GM21447 (cell line): ENCODE results near the gene ARL10.
A peak's percentile ranks its signal among the peaks of the same experiment; 100 is the strongest.

ENCODE experiments used
- ATAC-seq: cut with Tn5 transposase; IDR thresholded peaks from one replicate; pipeline ENCODE4 v1.9.1; 2021; ENCODE audit not compliant: unreplicated experiment

Gene ARL10

DNA sequence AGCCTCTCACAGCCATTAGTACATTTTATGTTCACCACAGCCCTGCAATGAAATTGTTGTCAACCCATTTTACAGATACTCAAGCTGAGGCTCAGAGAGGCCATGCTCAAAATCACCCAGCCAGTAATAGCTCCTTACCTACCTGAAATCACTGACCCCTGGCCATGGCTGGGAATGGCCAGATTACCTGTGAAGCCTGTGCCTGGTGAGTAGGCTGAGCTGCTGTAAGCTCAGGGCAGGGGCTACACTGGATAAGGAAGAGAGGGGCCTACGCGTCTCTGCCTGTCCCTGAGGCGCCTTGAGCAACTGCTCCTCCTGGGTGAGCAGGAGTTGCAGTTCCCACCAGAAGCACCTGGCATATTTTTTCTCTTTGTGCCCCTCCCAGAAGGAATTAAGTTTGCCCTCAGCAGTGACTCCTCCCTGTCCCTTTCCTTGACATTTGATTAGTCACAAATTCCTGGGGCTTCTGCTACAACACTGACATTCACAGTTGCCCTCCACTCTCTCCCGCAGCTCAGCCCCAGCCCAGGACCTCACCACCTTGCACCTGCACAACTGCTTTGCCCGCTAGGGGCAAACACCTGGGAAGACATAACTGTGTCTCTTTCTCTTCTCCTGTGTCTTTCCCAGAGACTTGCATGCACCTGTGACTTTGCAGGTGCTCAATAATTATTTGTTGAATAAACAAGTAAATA lies 45.3 kb downstream of the ARL10 start:
- ATAC-seq = no peak

DNA sequence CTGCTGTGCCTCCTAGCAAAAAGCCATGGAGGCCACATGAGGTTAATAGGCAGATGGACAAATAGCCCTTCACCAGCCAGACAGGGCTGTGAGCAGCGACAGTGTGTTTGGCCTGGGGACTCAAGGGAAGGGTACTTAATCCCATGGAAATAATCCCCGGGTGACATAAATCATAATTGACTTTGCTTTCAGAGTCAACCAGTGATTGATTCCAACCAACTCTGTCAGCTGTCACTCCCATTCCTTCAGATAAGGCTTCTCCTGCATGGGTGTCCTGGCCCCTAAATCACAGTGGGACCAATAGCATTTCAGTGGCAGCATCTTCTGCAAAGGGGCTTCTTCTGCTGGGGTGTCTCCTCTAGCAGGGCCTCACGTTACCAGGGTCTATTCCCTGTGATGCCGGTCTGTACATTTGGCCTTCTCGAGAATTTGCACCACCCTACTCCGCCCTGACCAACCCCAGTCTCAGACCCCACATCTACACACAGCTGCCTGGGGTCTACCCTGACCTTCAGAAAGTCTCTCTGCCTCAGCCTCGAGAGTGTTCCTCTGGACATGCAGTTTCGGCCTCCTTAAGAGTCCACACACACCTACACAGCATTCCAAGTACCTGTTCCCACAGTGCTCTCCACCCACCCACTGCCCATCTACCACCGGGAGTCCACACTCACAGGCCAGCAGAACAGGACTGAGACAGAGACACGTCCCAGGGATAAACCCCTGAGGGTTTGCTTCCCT lies 47.4 kb downstream of the ARL10 start:
- no peak for ATAC-seq

DNA sequence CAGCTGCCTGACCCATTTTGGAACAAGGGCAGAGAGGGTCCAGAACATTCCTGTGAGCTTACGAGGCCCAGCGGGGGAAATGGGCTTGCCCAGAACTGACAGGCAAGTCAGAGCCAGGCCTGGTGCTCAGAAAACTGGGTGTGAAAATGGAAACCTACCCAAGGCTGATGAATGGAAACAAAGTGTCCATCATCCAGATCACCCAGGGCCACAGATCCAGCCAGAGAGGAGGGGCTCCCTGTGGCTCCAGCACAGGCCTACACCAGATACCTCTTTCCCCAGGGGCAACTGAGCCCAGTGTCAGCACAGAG lies 47.9 kb downstream of the ARL10 start:
- ATAC-seq = no peak

DNA sequence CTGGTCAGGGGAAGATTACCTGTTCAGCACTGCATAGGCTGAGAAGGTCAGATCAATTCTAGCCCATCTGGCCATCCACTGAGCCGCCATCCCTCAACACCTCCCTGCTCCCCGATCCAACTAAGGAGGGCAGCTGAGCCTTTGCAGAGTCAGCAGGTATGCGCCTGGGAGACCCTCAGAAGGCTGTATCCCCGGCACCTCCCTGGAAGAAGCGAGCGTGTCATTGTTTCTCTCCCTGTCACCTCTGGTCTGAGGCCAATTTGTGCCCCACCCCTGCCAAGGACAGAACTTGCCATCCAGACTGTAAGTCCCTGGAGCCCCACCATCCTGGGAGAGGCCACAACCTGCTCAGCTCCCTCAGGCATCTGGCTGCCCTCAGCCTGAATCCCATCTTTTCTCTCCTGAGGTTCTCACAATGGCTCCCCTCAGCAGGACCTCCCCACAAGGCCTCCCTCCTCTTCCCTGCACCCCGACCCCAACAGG lies 48.5 kb downstream of the ARL10 start:
- ATAC-seq = no peak

DNA sequence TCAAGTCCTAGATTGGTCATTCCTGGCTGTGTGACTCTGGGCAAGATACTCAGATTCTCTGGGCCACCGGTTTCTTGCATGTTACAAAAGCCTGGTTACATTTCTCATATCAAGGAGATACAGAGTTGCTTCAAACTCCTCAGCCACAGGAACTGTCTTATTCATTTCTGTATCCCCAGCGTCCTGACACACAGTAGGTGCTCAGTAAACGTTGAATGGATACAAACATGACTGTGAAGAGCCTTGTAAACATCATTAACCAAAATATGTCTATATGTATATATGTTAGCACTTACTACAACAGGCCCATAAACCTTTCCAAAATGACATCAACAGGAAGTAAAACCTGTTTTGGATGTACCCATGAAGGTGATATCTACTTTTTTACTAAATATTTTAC lies 49.4 kb downstream of the ARL10 start:
- no peak for ATAC-seq

DNA sequence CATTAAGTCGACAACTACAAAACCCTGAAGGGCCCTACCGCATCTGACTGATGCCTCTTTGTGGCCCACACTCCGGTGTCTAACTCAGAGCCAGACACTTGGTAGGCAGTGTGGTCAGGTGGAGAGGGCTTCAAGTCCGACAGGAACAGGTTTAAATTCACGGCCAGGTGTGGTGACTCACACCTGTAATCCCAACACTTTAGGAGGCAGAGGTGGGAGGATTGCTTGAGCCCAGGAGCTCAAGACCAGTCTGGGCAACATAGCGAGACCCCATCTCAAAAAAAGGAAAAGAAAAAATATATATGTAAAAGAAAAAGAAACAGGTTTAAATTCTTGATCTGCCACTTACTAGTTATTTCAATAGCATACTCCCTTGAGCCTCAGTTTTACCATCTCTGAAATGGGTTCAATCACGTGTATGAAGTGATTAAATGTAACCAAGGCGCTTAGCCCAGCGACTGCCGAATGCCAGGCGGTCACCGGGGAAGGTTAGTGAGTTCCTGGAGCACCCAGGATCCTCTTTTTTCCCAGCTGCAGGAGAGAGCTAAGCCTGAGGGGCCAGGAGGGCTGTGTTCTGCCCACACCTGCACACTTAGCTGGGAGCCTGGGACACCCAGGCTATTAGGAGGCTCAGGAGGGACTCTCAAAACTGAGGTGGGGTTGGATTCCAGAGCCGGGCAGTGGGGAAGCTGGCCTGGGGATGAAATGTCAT lies 50.1 kb downstream of the ARL10 start:
- ATAC-seq = peak; percentile 7

DNA sequence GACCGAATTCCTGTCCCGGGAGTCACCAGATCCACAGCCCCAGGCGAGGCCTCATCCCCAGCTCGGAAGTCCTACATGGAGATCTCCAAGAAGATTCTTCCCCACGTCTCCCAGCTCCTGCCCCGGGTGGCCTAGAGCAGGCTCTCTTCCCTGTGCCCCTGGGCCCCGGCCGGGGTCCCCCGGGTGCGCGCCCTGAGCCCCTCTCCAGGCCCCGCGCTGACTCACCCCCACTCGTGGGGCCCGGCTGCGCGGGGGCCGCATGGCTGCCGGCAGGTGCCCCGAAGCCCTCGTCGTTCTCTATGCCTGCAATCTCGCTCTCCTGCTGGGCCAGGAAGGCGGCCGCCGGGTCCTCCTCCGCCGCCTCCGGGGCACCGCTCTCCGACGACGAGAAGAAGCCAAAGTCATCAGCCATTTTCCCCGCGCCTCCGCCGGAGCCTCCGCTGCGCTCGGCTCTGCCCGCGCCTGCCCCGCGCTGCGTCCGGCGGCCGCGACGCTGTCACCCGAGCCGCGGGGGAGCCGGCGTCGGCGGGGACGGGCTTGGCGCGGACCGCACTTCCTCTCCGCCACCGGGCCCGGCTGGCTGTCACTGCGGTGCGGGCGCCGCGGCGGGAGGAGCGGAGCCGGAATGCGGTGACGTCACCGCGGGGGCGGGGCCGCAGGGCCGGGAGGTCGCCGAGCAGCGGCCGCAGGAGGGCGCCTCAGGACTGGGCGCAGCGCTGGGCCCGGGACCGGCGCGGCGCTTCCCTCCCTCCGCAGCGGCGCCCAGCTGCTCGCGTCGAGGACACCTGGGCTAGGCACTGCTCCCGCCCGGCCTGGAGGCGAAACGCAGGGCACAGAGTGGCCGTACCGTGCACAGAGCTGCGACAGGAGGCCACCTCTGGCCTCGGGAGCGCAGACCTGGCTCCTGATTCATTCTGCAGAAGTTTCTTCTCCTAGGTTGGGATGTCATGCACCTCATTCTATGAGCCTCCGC lies 51.0 kb downstream of the ARL10 start, which contains the start of gene CLTB:
Gene CLTB (minus strand): TSS at position 588 of the 973 bp plus-strand sequence. CDS start 176 bp downstream, at position 412.
- peak; percentile 89 for ATAC-seq

DNA sequence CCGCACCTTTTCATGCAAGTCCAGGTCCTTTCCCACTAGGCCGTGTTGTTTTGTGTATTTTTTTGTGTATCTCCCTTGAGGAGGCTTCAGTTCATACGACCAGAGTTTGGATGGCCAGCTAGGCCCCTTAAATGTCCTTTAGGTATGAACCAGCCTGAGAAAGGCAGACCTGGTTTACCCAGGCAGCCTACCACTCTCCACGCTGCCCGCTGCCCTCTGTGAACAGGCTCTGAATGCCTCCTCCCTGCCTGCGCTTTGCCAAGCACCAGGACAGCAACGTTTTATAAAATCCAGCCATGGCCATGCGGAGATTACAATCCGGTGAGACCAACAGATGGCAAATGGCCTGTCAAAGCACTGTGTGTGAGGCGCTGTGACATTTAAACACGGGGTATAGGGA lies 51.7 kb downstream of the ARL10 start:
- ATAC-seq = no peak

DNA sequence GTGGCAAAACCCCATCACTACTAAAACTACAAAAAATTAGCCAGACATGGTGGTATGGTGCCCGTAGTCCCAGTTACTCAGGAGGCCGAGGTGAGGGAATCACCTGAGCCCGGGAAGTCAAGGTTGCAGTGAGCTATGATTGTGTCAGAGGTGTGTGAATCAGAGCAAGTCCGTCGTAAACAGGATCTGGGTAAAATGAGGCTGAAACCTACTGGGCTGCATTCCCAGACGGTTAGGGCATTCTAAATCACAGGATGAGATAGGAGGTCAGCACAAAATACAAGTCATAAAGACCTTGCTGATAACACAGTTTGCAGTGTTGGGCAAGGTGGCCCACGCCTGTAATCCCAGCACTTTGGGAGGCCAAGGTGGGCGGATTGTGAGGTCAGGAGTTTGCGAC lies 53.0 kb downstream of the ARL10 start:
- ATAC-seq = no peak

DNA sequence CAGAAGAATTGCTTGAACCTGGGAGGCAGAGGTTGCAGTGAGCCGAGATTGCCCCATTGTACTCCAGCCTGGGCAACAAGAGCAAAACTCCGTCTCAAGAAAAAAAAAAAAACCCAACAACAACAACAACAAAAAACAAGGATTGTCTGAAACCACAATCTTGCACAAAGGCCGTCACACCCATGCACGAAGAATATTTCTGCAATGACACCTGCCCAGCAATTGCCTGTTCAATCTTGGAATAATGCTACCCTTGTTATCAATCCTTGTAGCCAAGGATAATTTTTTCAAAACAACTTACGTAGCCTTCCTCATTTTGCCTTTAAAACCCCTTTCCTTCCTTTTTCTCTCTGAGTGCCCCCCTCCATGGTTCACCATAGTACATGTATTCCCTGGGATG lies 54.8 kb downstream of the ARL10 start:
- no peak for ATAC-seq

DNA sequence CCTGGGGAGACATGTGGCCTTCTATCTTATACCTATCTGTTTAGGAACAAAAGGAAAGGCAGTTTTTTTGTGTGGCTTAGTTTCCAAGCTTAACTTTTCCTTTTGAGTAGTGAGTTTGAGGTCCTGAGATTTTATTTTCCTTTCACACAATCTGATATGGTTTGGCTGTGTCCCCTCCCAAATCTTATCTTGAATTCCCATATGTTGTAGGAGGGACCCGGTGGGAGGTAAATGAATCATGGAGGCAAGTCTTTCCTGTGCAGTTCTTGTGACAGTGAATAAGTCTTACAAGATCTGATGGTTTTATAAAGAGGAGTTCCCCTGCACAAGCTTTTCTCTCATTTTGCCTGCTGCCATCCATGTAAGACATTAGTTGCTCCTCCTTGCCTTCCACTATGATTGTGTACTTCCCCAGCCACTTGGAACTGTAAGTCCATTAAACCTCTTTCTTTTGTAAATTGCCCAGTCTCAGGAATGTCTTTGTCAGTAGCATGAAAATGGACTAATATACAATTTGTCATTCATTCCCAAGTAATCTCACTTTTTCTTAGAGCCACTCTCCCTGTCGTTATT lies 55.8 kb downstream of the ARL10 start:
- ATAC-seq = no peak

DNA sequence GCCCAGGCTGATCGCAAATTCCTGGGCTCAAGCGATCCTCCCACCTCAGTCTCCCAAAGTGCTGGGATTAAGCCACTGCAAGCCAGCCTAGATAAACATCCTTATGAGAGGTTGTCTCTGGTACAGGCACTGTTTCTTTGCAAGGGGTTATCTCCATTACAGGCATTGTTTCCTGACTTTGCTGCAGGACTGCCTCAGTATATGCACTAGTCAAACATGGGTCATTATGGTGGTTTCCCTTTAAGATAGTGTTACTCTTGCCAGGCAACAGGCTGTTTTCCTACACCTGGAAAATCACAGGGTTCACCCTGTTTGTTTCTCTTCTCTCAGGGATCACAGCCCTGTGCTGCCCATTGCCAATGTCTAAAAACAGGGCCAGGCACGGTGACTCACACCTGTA lies 58.9 kb downstream of the ARL10 start:
- no peak for ATAC-seq

DNA sequence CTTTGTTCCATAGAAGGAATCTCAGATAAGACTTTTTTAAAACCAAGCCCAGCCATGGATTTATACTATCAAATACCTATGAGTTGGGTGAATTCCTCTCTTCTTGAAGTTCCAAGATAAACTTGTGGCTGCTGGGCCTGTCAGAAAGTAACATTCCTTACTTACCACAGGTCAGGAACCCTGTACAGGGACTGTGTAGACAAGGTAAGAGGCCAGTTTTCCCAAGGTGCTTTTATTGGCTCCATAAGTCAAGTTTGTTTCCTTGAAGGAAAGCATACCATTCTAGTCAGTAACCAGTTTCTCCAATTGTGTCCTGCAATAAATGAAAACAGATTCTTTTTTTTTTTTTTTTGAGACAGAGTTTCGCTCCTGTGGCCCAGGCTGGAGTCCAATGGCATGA lies 59.9 kb downstream of the ARL10 start:
- no peak for ATAC-seq

DNA sequence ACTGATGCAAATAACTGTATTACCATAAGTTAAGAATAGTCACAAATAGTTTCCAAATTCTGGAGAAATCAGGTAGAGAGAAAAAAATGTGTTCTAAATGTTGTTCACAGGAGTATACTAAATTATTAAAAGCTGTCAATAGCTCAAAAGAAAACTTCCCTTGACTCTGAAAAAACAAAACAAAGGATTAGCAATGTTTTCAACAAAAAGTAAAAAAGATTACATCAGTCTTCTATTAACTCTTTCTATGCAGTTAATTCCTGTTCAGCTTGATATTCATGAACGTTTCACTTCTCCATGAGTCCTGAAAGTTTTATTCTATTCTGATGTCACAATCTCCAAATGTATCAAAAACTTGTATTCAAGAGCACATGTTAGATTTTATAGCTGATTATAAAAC lies 60.5 kb downstream of the ARL10 start:
- ATAC-seq = no peak

DNA sequence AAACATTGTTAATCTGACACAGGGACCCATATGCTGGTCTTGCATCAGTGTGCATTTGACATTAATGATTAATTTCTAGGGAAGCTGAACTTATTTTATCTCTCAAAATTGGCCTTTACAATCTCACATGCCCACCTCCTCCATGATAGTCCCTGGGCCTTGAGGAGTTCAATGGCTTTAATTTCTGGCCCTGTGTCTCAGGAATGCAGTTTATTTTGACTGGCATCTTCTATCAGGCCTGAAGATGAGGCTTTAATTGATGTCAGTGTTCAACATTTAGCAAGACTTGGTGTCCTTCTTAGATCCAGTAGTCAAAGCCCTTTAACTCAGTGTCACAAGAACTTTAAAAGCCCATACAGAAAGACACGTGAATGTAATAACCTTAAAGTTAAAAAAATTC lies 61.6 kb downstream of the ARL10 start:
- no peak for ATAC-seq

DNA sequence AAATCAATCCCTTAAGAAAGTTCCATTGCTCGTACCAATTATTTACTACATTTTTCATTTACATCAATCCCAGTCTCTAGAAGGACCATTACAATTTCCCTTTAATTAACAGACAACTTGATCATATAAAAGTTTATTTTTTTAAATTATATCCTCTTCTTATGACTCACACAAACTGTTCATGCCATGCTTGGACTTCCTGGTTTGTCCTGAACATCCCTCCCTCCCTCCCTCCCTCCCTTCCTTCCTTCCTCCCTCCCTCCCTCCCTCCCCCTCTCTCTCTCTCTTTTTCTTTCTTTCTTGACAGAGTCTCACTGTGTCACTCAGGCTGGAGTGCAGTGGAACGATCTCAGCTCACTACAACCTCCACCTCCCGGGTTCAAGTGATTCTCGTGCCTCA lies 62.7 kb downstream of the ARL10 start:
- ATAC-seq = no peak

DNA sequence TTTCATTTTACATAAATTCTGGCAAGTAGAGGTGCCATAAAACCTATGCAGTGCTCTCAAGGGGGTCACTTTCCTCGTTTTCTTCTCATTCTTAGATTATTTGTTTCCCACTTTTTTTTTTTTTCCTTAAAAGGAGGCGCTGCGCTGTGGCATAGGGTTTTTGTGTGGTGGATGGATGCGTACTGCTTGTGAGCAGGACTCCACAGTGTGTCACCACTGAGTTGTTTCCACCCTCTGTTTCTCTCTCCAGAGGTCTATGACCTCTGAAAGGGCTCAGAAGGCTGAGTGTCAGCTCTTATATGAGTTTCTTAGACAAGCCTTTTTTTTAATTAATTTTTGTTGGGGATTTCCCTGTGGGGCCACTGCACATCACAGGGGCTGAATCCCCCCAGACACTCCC lies 64.7 kb downstream of the ARL10 start:
- ATAC-seq = no peak
